IMR-90 (cell line): ENCODE data around the gene KCNK3. TPM values are rescaled to one million over a fixed set of nuclear protein-coding genes. Genes with fewer than 3 reads are reported as not detected.

Experiments used
- ATAC-seq: fragments of 200-7000 bp; cut with Tn5 transposase; 2 replicates; pipeline ENCODE4 v1.9.1; 2020; ENCODE audit warnings: low read depth, mild to moderate bottlenecking, moderate library complexity
- BruUV-seq: library from RNA; stranded (reverse); fragments of 400-500 nt; replicated peaks from 2 replicates; lab custom pipeline; 2021; lab: Mats Ljungman, UMichigan
- CTCF ChIA-PET: fragments of 300-600 bp; formaldehyde crosslinking; extraction: SDS; loops from one replicate; lab custom pipeline; 2021; ENCODE audit warnings: antibody characterized with exemption; lab: Yijun Ruan, JAX
- POLR2A ChIA-PET: fragments of 300-600 bp; sonication (Branson Sonifier 250); formaldehyde crosslinking; loops from one replicate; lab custom pipeline; 2022; ENCODE audit warnings: antibody characterized with exemption; ENCODE audit not compliant: unreplicated experiment; lab: Charles Lee
- DNase-seq: peaks from one replicate; pipeline ENCODE4 v3.0.0; 2013
- H2AFZ ChIP-seq: replicated peaks from 2 replicates; pipeline ENCODE3; 2013; ENCODE audit warnings: low read length, mild to moderate bottlenecking; ENCODE audit not compliant: poor library complexity
- H2AK5ac ChIP-seq: 2 replicates; pipeline ENCODE4 v1.6.1; 2013; ENCODE audit warnings: low read depth, low read length, inconsistent platforms
- H2AK9ac ChIP-seq: replicated peaks from 2 replicates; pipeline ENCODE3; 2013; ENCODE audit warnings: mild to moderate bottlenecking, low read depth, low read length, moderate library complexity; ENCODE audit not compliant: poor library complexity
- H2BK120ac ChIP-seq: 2 replicates; pipeline ENCODE4 v1.6.1; 2013; ENCODE audit warnings: low read depth, low read length, inconsistent platforms
- H2BK15ac ChIP-seq: 3 replicates; pipeline ENCODE4 v1.6.1; 2013; ENCODE audit warnings: low read depth, low read length, inconsistent platforms
- H2BK20ac ChIP-seq: 2 replicates; pipeline ENCODE4 v1.6.1; 2013; ENCODE audit warnings: low read depth, mild to moderate bottlenecking, inconsistent platforms, low read length, moderate library complexity
- H2BK5ac ChIP-seq: 2 replicates; pipeline ENCODE4 v1.6.1; 2013; ENCODE audit warnings: mild to moderate bottlenecking, low read depth, low read length, inconsistent platforms; ENCODE audit not compliant: poor library complexity, severe bottlenecking
- H3K14ac ChIP-seq: replicated peaks from 2 replicates; pipeline ENCODE4 v1.6.1; 2013; ENCODE audit warnings: low read depth, low read length, inconsistent platforms
- H3K18ac ChIP-seq: 2 replicates; pipeline ENCODE4 v1.6.1; 2013; ENCODE audit warnings: low read depth, low read length, control low read depth
- H3K23ac ChIP-seq: 2 replicates; pipeline ENCODE4 v1.6.1; 2013; ENCODE audit warnings: low read depth, low read length, inconsistent platforms
- H3K27ac ChIP-seq: 2 replicates; pipeline ENCODE4 v1.5.1; 2013; ENCODE audit warnings: mild to moderate bottlenecking, control low read depth, low read length; ENCODE audit not compliant: insufficient read depth
- H3K27me3 ChIP-seq: 2 replicates; pipeline ENCODE4 v1.6.1; 2013; ENCODE audit warnings: low read length; ENCODE audit not compliant: control insufficient read depth, insufficient read depth
- H3K36me3 ChIP-seq: 2 replicates; pipeline ENCODE4 v1.6.1; 2013; ENCODE audit warnings: low read length, mixed read lengths; ENCODE audit not compliant: control insufficient read depth, insufficient read depth
- H3K4ac ChIP-seq: 2 replicates; pipeline ENCODE4 v1.6.1; 2013; ENCODE audit warnings: low read depth, low read length, inconsistent platforms
- H3K4me1 ChIP-seq: 2 replicates; pipeline ENCODE4 v1.6.1; 2013; ENCODE audit warnings: low read length, mixed read lengths; ENCODE audit not compliant: control insufficient read depth, insufficient read depth
- H3K4me2 ChIP-seq: 2 replicates; pipeline ENCODE4 v1.6.1; 2013; ENCODE audit warnings: low read depth, mild to moderate bottlenecking, control low read depth, low read length, moderate library complexity
- H3K4me3 ChIP-seq: 2 replicates; pipeline ENCODE4 v1.5.1; 2013; ENCODE audit warnings: low read depth, mild to moderate bottlenecking, control low read depth, low read length, moderate library complexity; ENCODE audit not compliant: insufficient read depth
- H3K56ac ChIP-seq: 2 replicates; pipeline ENCODE4 v1.6.1; 2013; ENCODE audit warnings: low read length, inconsistent platforms; ENCODE audit not compliant: insufficient read depth; ENCODE audit errors: extremely low read depth
- H3K79me1 ChIP-seq, 2 experiments: 2 replicates each; pipeline ENCODE4 v1.6.1; 2013; ENCODE audit warnings: low read length in 2 of 2, inconsistent platforms in 1 of 2, low read depth in 1 of 2
- H3K9ac ChIP-seq: 2 replicates; pipeline ENCODE4 v1.6.1; 2013; ENCODE audit warnings: low read depth, low read length, control low read depth
- H3K9me1 ChIP-seq: 2 replicates; pipeline ENCODE4 v1.6.1; 2013; ENCODE audit warnings: low read length, inconsistent platforms; ENCODE audit not compliant: insufficient read depth
- H3K9me3 ChIP-seq: 2 replicates; pipeline ENCODE4 v1.6.1; 2013; ENCODE audit warnings: low read length; ENCODE audit not compliant: control insufficient read depth, insufficient read depth
- H4K20me1 ChIP-seq: 2 replicates; pipeline ENCODE4 v1.6.1; 2013; ENCODE audit warnings: low read length, inconsistent platforms; ENCODE audit not compliant: insufficient read depth
- H4K5ac ChIP-seq: 2 replicates; pipeline ENCODE4 v1.6.1; 2013; ENCODE audit warnings: mild to moderate bottlenecking, low read depth, low read length, control low read depth
- H4K8ac ChIP-seq, 2 experiments: 2 replicates each; pipeline ENCODE4 v1.6.1; 2013; ENCODE audit warnings: low read depth in 2 of 2, low read length in 2 of 2, control low read depth in 1 of 2, inconsistent platforms in 1 of 2
- H4K91ac ChIP-seq: 2 replicates; pipeline ENCODE4 v1.6.1; 2013; ENCODE audit warnings: low read depth, low read length, inconsistent platforms; ENCODE audit not compliant: insufficient read depth
- CHD1 ChIP-seq: IDR thresholded peaks from 2 replicates; pipeline ENCODE4 v1.6.1; 2012; ENCODE audit warnings: low read depth, low read length, improper control_type of control experiment
- FOS ChIP-seq: fragments of 150-350 bp; IDR thresholded peaks from 2 replicates; pipeline ENCODE4 v1.6.1; 2016; ENCODE audit warnings: low read depth, low read length
- MAFK ChIP-seq: IDR thresholded peaks from 2 replicates; pipeline ENCODE4 v1.6.1; 2012; ENCODE audit warnings: low read depth, low read length, improper control_type of control experiment
- MAZ ChIP-seq: IDR thresholded peaks from 2 replicates; pipeline ENCODE4 v1.6.1; 2012; ENCODE audit warnings: low read depth, mild to moderate bottlenecking, low read length, improper control_type of control experiment, moderate library complexity, borderline replicate concordance
- MXI1 ChIP-seq: IDR thresholded peaks from 2 replicates; pipeline ENCODE4 v1.6.1; 2012; ENCODE audit warnings: low read depth, mild to moderate bottlenecking, low read length, moderate library complexity, borderline replicate concordance
- NFE2L2 ChIP-seq: fragments of 150-350 bp; IDR thresholded peaks from 2 replicates; pipeline ENCODE4 v1.6.1; 2016; ENCODE audit warnings: low read depth, mild to moderate bottlenecking, low read length
- POLR2A ChIP-seq: IDR thresholded peaks from 2 replicates; pipeline ENCODE4 v1.6.1; 2012; ENCODE audit warnings: mild to moderate bottlenecking, low read depth, low read length
- RFX5 ChIP-seq: IDR thresholded peaks from 2 replicates; pipeline ENCODE4 v1.8.0; 2012; ENCODE audit warnings: low read depth, mild to moderate bottlenecking, low read length, moderate library complexity
- WGBS, 2 experiments: methylation state at CpG; one replicate each; pipeline versions ENCODE4 v1.1.5 to v1.1.7; 2013; ENCODE audit warnings: missing lambda C conversion rate in 2 of 2; ENCODE audit not compliant: insufficient read length in 1 of 2; ENCODE audit errors: extremely low coverage in 2 of 2; 5-methylcytosine and 5-hydroxymethylcytosine counted together
- dilution Hi-C: fragments of 300-500 bp; cut with HindIII; formaldehyde crosslinking; loops from one replicate; pipeline ENCODE4 v1.14.3; 2018; ENCODE audit warnings: low sequenced_read_pairs; ENCODE audit not compliant: unreplicated experiment
- in situ Hi-C: fragments of 300-500 bp; cut with MboI; formaldehyde crosslinking; loops from 3 replicates; pipeline ENCODE4 v1.14.3; 2019; ENCODE audit warnings: low sequenced_read_pairs, inconsistent platforms, mixed read lengths
- intact Hi-C: fragments of 100-400 bp; cut with micrococcal nuclease; formaldehyde crosslinking; loops from 2 replicates; pipeline ENCODE4 v1.10.0; 2022
- polyA plus RNA-seq, 3 experiments: library from polyadenylated mRNA; depleted of rRNA; stranded (reverse); fragments of >200 nt; gene quantifications; 2 replicates each; pipeline ENCODE4 v1.2.3, GENCODE V29; 2012; ENCODE audit warnings: low replicate concordance in 1 of 3
- total RNA-seq: library from RNA; depleted of rRNA; stranded (reverse); fragments of >200 nt; gene quantifications from 2 replicates; pipeline ENCODE4 v1.2.3, GENCODE V29; 2012
- TF ChIP-seq, protein P1 (sequence below): conservative IDR thresholded peaks from 2 replicates; pipeline ENCODE4 v1.5.1; 2012; ENCODE audit warnings: mild to moderate bottlenecking, low read depth, low read length, improper control_type of control experiment

KCNK3 gene
- total and polyA plus RNA-seq, 2 of the 4 experiments (the other 2 are of a cell fraction), result under 0.01 to 0.03 TPM

DNA sequence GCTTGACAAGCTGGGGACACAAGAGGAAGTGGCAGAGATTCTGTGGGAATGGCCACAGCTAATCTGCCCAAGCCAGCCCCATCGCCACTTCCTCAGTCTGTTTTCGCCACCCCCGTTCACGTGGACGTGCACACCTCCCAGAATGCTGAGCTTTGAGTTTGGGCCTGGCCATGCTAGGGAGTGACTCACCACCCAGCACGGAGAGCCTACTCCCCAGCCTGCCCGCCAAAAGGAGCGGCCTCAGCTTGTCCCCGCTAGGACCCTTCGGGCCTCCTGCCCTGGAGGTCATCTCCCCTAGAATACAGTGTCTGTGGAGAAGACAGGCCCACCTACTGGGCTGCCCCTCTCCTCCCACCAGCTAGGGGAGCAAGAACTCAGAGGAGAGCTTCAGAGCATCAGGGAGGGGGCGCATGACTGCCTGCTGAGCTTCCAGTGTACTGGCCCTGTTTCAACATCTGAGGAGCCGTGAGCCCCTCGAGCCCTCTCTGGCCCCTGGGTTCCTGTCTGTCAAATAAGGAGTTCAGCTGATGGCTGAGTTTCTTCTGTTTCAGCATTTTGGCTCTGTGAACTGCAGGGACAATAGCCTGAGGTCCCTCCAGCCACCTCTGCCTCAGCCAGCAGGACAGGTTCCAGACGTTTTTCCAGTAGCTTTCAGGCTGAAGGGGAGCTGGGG is 76.7 kb downstream of the KCNK3 start:
- Histone ChIP-seq H3K27me3 (no peaks in the 10 kb centered on the region), H4K91ac (no peak overlapping the region), H4K20me1 (peaks cover 71% of the 10 kb centered on the region), H2BK20ac (no peak overlapping the region), H3K4me1 (peaks cover 34% of the 10 kb centered on the region), H3K4me2 (no peak overlapping the region), H2AK5ac (peak overlapping the region; percentile 33; the same call in 1 of the 2 replicates), H3K4ac (no peak overlapping the region), H2BK15ac (no peak overlapping the region), H3K9me3 (no peaks in the 10 kb centered on the region), H3K9me1 (peaks cover 45% of the 10 kb centered on the region), H3K27ac (no peak overlapping the region; the same call in 1 of the 2 replicates), H4K5ac (no peak overlapping the region), H3K14ac (no peak overlapping the region), H3K9ac (no peak overlapping the region), H3K79me1 (peaks cover 59 to 93% of the 10 kb centered on the region in 2 experiments), H2BK5ac (no peak overlapping the region), H3K56ac (no peak overlapping the region), H3K4me3 (no peak overlapping the region), H3K23ac (no peak overlapping the region), H2BK120ac (no peak overlapping the region), H3K18ac (no peak overlapping the region; the same call in 1 of the 2 replicates), H2AFZ (peak overlapping the region; percentile 2), H2AK9ac (no peak overlapping the region), H3K36me3 (peaks cover 8% of the 10 kb centered on the region), H4K8ac (no peak overlapping the region)
- WGBS, 2 experiments, result 76% methylated on average over 5 of the region's 14 CpGs; no CpG with 5 or more reads in 1 of the 2 experiments
- dilution Hi-C loops (no loop called here), in situ Hi-C loops (no loop called here), intact Hi-C loops (no loop called here)
- DNase-seq (no peak), ATAC-seq (no peak)
- ChIA-PET POLR2A (no interaction called here), CTCF (no interaction called here)
- TF ChIP-seq RFX5 (no peak), CHD1 (no peak), MAZ (no peak), NFE2L2 (no peak), MAFK (peak; percentile 37; the same call in 1 of the 2 replicates), MXI1 (no peak), POLR2A (no peak), FOS (no peak)
- TF ChIP-seq, protein P1, sequence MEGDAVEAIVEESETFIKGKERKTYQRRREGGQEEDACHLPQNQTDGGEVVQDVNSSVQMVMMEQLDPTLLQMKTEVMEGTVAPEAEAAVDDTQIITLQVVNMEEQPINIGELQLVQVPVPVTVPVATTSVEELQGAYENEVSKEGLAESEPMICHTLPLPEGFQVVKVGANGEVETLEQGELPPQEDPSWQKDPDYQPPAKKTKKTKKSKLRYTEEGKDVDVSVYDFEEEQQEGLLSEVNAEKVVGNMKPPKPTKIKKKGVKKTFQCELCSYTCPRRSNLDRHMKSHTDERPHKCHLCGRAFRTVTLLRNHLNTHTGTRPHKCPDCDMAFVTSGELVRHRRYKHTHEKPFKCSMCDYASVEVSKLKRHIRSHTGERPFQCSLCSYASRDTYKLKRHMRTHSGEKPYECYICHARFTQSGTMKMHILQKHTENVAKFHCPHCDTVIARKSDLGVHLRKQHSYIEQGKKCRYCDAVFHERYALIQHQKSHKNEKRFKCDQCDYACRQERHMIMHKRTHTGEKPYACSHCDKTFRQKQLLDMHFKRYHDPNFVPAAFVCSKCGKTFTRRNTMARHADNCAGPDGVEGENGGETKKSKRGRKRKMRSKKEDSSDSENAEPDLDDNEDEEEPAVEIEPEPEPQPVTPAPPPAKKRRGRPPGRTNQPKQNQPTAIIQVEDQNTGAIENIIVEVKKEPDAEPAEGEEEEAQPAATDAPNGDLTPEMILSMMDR, result no peak
- no TSS peak for BruUV-seq
